PC-3 (cell line): ENCODE measurements around the gene ATP6AP1. TPM values are rescaled to one million over a fixed set of nuclear protein-coding genes. Genes with fewer than 3 reads are reported as not detected.
A peak's percentile ranks its signal among the peaks of the same experiment; 100 is the strongest.

Experiments used
- ATAC-seq: fragments of 200-7000 bp; cut with Tn5 transposase; 2 replicates; pipeline ENCODE4 v1.9.1; 2020; ENCODE audit warnings: mild to moderate bottlenecking, moderate library complexity
- Bru-seq: library from RNA; stranded (reverse); fragments of 400-500 nt; gene quantifications from one replicate; lab custom pipeline; 2021; lab: Mats Ljungman, UMichigan
- BruChase-seq, 2 experiments: library from RNA; stranded (reverse); fragments of 400-500 nt; gene quantifications; one replicate each; lab custom pipeline; 2021; lab: Mats Ljungman, UMichigan
- BruUV-seq: library from RNA; stranded (reverse); fragments of 400-500 nt; replicated peaks from 2 replicates; lab custom pipeline; 2021; lab: Mats Ljungman, UMichigan
- CTCF ChIA-PET: fragments of 300-600 bp; sonication (Branson Sonifier 250); formaldehyde crosslinking; loops from one replicate; lab custom pipeline; 2022; ENCODE audit warnings: antibody characterized with exemption; lab: Charles Lee
- POLR2A ChIA-PET: fragments of 300-600 bp; sonication (Branson Sonifier 250); formaldehyde crosslinking; loops from one replicate; lab custom pipeline; 2022; ENCODE audit warnings: antibody characterized with exemption; ENCODE audit not compliant: unreplicated experiment; lab: Charles Lee
- DNase-seq: peaks from one replicate; pipeline ENCODE4 v3.0.0-alpha.2; 2015
- H2AFZ ChIP-seq: fragments of 300-600 bp; sonication (generic); 2 replicates; pipeline ENCODE4 v1.6.0; 2016; ENCODE audit warnings: antibody characterized with exemption, low read length
- H3F3A ChIP-seq: fragments of 300-600 bp; sonication (generic); one replicate; pipeline ENCODE4 v1.6.0; 2017; ENCODE audit warnings: antibody characterized with exemption, low read length, control low read depth, mild to moderate bottlenecking; ENCODE audit not compliant: unreplicated experiment
- H3K27ac ChIP-seq: fragments of 300-600 bp; sonication (generic); 2 replicates; pipeline ENCODE4 v1.5.1; 2016; ENCODE audit warnings: mild to moderate bottlenecking, low read length
- H3K27me3 ChIP-seq: fragments of 300-600 bp; sonication (generic); 2 replicates; pipeline ENCODE4 v1.6.1; 2016; ENCODE audit warnings: low read length, mixed read lengths
- H3K36me3 ChIP-seq: fragments of 300-600 bp; sonication (generic); 2 replicates; pipeline ENCODE4 v1.6.1; 2016; ENCODE audit warnings: low read depth, mixed run types, low read length, mixed read lengths
- H3K4me1 ChIP-seq: fragments of 300-600 bp; sonication (generic); 2 replicates; pipeline ENCODE4 v1.5.1; 2016; ENCODE audit warnings: low read length; ENCODE audit not compliant: insufficient read depth
- H3K4me2 ChIP-seq: fragments of 300-600 bp; sonication (generic); 2 replicates; pipeline ENCODE4 v1.6.0; 2016; ENCODE audit warnings: low read length
- H3K4me3 ChIP-seq: fragments of 300-600 bp; sonication (generic); 2 replicates; pipeline ENCODE4 v1.5.1; 2016; ENCODE audit warnings: mild to moderate bottlenecking, low read length, mixed read lengths
- H3K79me2 ChIP-seq: fragments of 300-600 bp; sonication (generic); 2 replicates; pipeline ENCODE4 v1.6.1; 2017; ENCODE audit warnings: low read length, mixed read lengths
- H3K9ac ChIP-seq: fragments of 300-600 bp; sonication (generic); 2 replicates; pipeline ENCODE4 v1.6.0; 2016; ENCODE audit warnings: mild to moderate bottlenecking, low read length
- H3K9me2 ChIP-seq: fragments of 300-600 bp; sonication (generic); replicated peaks from 2 replicates; pipeline ENCODE4 v1.6.1; 2016; ENCODE audit warnings: mixed run types, low read length, mixed read lengths
- H3K9me3 ChIP-seq: fragments of 300-600 bp; sonication (generic); 2 replicates; pipeline ENCODE4 v1.6.1; 2016; ENCODE audit warnings: low read length, mixed read lengths
- H4K20me1 ChIP-seq: fragments of 300-600 bp; sonication (generic); 2 replicates; pipeline ENCODE4 v1.6.1; 2016; ENCODE audit warnings: low read length, mixed read lengths
- EZH2 ChIP-seq: fragments of 300-600 bp; sonication (generic); IDR thresholded peaks from one replicate; pipeline ENCODE4 v1.6.1; 2017; ENCODE audit warnings: antibody characterized with exemption, mild to moderate bottlenecking, low read length; ENCODE audit not compliant: unreplicated experiment
- EZH2phosphoT487 ChIP-seq: fragments of 300-600 bp; sonication (generic); IDR thresholded peaks from 2 replicates; pipeline ENCODE4 v1.6.1; 2018; ENCODE audit warnings: mild to moderate bottlenecking, antibody characterized with exemption, low read length, borderline replicate concordance
- intact Hi-C: fragments of 100-400 bp; cut with micrococcal nuclease; formaldehyde crosslinking; loops from 2 replicates; pipeline ENCODE4 v1.9.0; 2023
- long read RNA-seq: library from polyadenylated mRNA; unstranded; transcript quantifications from one replicate; pipeline ENCODE4 v2.0.0, GENCODE V29; 2021; ENCODE audit not compliant: unreplicated experiment
- total RNA-seq: library from RNA; depleted of rRNA; stranded (reverse); fragments of >200 nt; gene quantifications from 2 replicates; pipeline ENCODE4 v1.2.3, GENCODE V29; 2014; rRNA removed
- TF ChIP-seq, protein P1 (sequence below): fragments of 300-600 bp; sonication (generic); conservative IDR thresholded peaks from 2 replicates; pipeline ENCODE4 v1.5.1; 2017; ENCODE audit warnings: antibody characterized with exemption, low read depth, mild to moderate bottlenecking, low read length

ATP6AP1 gene
- 68.7 and 94.0 TPM in 2 replicates for total RNA-seq
- percentile 70 among the genes with signal in this experiment for Bru-seq, nascent RNA
- BruChase-seq, experiment 1, labeled RNA remaining after a 6-hour chase, result percentile 90 among the genes with signal in this experiment
- percentile 85 among the genes with signal in this experiment for BruChase-seq, experiment 2, labeled RNA remaining after a 2-hour chase
- long read RNA-seq, full-length matches to known transcripts, result 412 of 482 reads
- long read RNA-seq, partial matches to known transcripts, result 21 of 482 reads
- long read RNA-seq, other reads (novel, unspliced or antisense), result 49 of 482 reads

DNA sequence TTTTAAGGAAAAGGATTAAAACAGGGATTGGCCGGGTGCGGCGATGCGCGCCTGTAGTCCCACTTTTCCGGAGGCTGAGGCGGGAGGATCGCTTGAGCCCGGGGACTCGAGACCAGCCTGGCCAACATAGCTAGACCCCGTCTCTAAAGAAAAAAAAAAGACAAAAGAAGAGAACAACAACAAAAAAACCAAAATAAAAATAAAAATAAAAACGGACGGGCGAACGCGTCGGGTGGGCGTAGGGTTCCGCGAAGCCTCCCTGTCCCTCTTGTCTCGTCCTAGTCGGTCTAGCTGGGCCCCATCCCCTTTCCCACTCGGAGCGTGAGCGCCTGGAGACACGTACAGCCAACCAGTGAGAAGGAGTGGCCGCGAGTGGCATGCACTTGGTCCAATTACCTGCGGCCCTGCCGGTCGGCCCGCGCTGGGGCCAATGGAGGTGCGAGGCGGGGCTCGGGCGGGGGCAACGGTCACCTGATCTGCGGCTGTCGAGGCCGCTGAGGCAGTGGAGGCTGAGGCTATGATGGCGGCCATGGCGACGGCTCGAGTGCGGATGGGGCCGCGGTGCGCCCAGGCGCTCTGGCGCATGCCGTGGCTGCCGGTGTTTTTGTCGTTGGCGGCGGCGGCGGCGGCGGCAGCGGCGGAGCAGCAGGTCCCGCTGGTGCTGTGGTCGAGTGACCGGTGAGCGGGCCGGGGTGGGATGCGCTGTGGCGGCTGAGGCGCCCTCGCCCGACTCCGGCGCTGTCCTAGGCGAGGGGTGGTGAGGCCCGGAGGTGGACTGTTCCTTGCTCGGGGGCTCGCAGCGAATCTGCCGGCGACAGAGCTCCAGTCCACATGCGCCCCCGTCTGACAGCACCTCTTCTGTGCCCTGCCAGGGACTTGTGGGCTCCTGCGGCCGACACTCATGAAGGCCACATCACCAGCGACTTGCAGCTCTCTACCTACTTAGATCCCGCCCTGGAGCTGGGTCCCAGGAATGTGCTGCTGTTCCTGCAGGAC lies at the start of gene ATP6AP1:
ATP6AP1 (plus strand) TSS at position 502 of the 996 bp plus-strand sequence; CDS start at position 518, 16 bp downstream.
- intact Hi-C loops, result no loop called here
- H4K20me1 ChIP-seq, result no peaks in the 10 kb centered on the region
- POLR2A ChIA-PET, result interaction anchor here (0.7 kb wide), 1 partner anchor 29 kb away, joined by 4 read pairs; the partner anchor contains the start of gene PLXNA3

GRCh38 chrX:154378799-154379568 lies 49.5 kb upstream of the ATP6AP1 start, which contains the start of gene EMD:
Gene EMD (plus strand): TSS chrX:154379295. CDS start chrX:154379485, 190 bp downstream.
- Histone ChIP-seq H2AFZ (peak within 1 kb of the TSS; percentile 74), H3K9ac (peak within 1 kb of the TSS; percentile 98), H3K79me2 (peaks cover 42% of the 10 kb centered on the region), H3K9me2 (no peaks in the 10 kb centered on the region), H3K9me3 (no peaks in the 10 kb centered on the region), H4K20me1 (peaks cover 5% of the 10 kb centered on the region; the same call in 1 of the 2 replicates), H3K4me2 (peak within 1 kb of the TSS; percentile 98), H3F3A (no peaks in the 10 kb centered on the region), H3K4me3 (peak within 1 kb of the TSS; percentile 95), H3K27ac (peak within 1 kb of the TSS; percentile 82), H3K4me1 (peaks cover 21% of the 10 kb centered on the region), H3K36me3 (no peaks in the 10 kb centered on the region; the same call in 1 of the 2 replicates), H3K27me3 (no peaks in the 10 kb centered on the region)
- TF ChIP-seq EZH2, result no peak
- TF ChIP-seq, protein P1, sequence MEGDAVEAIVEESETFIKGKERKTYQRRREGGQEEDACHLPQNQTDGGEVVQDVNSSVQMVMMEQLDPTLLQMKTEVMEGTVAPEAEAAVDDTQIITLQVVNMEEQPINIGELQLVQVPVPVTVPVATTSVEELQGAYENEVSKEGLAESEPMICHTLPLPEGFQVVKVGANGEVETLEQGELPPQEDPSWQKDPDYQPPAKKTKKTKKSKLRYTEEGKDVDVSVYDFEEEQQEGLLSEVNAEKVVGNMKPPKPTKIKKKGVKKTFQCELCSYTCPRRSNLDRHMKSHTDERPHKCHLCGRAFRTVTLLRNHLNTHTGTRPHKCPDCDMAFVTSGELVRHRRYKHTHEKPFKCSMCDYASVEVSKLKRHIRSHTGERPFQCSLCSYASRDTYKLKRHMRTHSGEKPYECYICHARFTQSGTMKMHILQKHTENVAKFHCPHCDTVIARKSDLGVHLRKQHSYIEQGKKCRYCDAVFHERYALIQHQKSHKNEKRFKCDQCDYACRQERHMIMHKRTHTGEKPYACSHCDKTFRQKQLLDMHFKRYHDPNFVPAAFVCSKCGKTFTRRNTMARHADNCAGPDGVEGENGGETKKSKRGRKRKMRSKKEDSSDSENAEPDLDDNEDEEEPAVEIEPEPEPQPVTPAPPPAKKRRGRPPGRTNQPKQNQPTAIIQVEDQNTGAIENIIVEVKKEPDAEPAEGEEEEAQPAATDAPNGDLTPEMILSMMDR, result no peak
- TF ChIP-seq EZH2phosphoT487, result peak; percentile 57; the same call in 1 of the 2 replicates
- no TSS peak for BruUV-seq
- DNase-seq (peak; percentile 98), ATAC-seq (peak; percentile 78)
- ChIA-PET CTCF (no interaction called here), POLR2A (interaction anchor here (0.5 to 0.7 kb wide), 4 partner anchors 10 to 74 kb away, joined by 3 to 13 read pairs (median 6); no protein-coding TSS in a partner anchor)
- intact Hi-C loops, result loop anchor here (10.0 kb wide), 1 partner anchor 404 kb away; the partner anchor contains the start of genes HCFC1 and TMEM187

More for the DNA sequence above, at the start of gene ATP6AP1:
- Histone ChIP-seq H3K4me3 (peak within 1 kb of the TSS; percentile 93), H3K4me2 (peak within 1 kb of the TSS; percentile 99), H3K4me1 (peaks cover 23% of the 10 kb centered on the region), H3K9ac (peak within 1 kb of the TSS; percentile 82), H3K9me3 (no peaks in the 10 kb centered on the region), H3K27me3 (no peaks in the 10 kb centered on the region), H3K27ac (no peak within 1 kb of the TSS), H3K36me3 (no peaks in the 10 kb centered on the region; the same call in 1 of the 2 replicates), H3K79me2 (peaks cover 27% of the 10 kb centered on the region), H2AFZ (peak within 1 kb of the TSS; percentile 86), H3F3A (no peaks in the 10 kb centered on the region), H3K9me2 (no peaks in the 10 kb centered on the region)
- peak; percentile 98 for ATAC-seq
- CTCF ChIA-PET, result interaction anchor here (0.6 kb wide), 1 partner anchor 99 kb away, joined by 5 read pairs; no protein-coding TSS in a partner anchor
- BruUV-seq, result no TSS peak
- DNase-seq, result peak; percentile 94
- TF ChIP-seq EZH2phosphoT487 (no peak), EZH2 (no peak)
- TF ChIP-seq, protein P1, result no peak
